GM21381 (cell line): Measurements from ENCODE around the gene SSRP1.

Source experiments
- ATAC-seq: cut with Tn5 transposase; IDR thresholded peaks from one replicate; pipeline ENCODE4 v1.9.1; 2021; ENCODE audit warnings: mild to moderate bottlenecking, moderate library complexity; ENCODE audit not compliant: unreplicated experiment

Gene SSRP1

DNA sequence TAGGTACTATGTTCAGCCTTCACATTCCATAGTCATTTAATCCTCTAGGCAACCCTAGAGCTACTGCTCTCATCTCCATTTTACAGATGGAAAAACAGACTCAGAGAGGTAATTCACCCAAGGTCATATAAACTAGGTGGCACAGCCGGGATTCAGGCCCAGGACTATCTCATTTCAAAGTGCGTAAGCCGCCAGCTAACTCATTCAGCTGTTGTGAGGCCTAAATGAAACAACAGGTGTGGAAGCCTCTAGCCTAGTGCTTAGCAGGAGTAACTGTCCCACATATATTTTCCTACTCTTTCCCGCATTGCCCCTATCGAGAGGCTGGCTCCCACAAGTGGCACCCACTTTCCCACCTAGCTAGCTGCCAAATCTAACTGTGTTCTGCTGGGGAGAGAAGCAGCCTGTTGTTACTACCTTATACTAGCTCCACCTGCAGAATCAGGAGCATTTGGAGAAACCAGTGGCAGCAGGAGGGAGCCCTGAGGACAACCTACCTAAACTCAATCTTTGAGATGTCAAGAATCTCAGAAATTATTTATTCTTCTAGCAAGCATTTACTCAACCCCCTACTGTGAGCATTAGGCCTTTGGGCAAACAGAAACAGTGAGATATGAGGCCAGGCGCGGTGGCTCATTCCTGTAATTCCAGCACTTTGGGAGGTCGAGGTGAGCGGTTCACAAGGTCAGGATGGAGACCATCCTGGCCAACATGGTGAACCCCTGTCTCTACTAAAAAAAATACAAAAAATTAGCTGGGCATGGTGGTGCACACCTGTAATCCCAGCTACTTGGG lies 24.4 kb upstream of the SSRP1 start:
- ATAC-seq, result no peak

DNA sequence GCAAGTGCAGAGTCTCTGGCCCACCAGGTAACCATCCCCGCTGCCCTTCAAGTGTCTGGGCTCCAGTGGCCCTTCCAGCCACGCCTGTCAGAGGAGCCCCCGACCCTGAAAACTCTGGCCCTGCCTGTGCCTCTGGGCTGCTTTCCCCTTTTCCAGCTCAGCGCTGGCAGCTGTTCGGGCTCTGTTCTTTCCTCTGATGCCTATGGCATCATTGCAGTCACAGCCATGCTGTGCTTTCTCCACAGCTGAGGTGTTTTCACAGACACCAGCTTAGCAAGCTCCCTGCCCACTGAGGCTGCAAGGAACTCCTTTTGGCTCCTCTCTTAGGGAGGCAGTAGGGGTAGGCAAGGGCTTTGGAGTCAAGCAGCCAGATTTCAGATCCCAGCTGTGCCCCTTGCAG lies 23.7 kb upstream of the SSRP1 start:
- no peak for ATAC-seq

DNA sequence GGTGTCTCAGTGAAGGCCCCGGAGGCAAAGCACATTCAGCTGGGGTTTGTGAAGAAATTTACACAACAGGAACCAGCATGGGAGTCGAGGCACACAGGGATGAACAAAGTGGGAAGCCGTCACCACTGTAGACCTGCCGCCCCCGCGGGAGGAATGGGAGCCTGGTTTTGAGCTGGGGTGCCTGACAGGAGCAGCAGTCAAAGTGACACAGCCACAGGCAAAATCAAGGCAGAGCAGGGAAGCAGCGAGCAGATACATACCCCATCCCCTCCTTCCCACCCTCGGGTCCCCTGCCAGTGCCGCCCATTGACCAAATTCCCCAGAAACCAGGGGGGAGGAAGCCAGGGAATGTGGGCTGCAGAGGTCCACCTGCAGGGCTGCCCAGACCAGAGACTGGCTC lies 23.3 kb upstream of the SSRP1 start:
- ATAC-seq, result no peak

DNA sequence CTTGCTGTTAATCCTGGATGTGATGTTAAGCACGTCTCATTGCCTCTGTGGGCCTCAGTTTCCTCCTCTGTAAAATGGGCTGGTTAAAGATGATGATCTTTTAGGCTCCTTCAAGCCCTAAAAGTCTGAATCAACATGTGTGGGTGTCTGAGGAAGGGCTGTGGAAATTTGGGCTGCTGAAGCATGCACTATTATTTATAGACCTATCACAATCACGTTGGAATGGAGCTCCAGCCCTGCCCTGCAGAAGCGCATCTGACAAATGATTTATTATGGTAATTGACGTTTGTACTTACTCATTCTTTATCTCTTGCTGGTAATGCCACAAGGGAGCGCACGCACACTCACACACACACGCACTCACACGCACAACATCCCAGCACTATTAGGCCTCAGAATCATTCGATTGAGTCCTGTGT lies 22.9 kb upstream of the SSRP1 start:
- no peak for ATAC-seq

DNA sequence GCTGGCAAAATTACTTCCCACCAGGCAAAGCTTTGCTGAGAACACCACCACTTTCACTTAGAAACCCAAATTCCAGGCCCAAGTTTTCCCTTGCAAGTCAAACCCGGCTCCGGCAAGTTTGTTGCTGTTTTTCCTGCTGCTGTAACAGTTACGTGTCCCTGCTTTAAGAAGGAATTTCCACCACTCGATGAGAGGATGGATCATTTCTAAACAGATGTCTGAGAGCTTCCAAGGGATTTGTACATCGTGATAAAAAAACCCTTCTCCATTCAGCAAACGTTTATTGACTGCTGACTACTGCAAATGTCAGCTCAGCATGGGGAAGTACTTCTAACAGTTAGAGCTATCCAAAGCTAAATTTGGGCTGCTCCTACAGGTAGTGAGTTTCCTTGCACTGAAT lies 22.2 kb upstream of the SSRP1 start:
- ATAC-seq, result no peak

DNA sequence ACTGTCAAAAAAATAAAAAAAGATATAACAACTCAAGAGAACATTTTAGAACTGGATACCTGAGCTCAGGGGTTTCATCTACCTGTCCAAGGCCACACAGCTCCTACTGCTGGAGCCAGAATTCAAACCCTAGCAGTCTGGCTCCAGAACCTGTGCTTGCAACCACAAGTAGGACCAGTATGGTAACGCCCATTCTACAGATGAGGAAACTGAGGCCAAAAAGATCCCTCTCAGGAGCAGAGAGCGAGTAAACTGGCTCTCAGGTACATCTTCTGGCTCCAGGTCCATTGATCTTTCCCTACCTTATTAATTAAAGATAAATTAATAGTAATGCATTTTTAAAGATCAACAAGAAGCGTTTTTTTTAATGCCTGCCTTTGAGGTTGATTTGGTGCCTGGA lies 21.6 kb upstream of the SSRP1 start:
- ATAC-seq, result no peak

DNA sequence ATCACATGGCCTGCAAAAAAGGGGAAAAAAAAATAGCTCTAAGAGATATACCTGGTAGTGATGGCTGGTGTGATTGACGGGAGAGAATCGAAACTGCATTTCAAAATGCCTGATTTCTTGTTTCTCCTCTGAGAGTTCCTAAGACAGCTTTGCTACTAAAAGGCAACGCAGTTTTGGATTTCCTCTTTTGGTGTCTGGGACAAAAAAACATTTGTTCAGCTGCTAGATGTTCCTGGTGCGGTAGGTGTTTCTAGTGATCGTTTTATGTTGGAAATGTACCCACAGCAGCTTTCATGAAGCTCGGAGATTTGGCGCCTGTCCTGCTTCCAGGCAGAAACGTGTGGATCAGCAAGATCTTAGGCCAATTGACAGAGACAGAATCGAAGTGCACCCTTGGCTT lies 20.6 kb upstream of the SSRP1 start:
- no peak for ATAC-seq

DNA sequence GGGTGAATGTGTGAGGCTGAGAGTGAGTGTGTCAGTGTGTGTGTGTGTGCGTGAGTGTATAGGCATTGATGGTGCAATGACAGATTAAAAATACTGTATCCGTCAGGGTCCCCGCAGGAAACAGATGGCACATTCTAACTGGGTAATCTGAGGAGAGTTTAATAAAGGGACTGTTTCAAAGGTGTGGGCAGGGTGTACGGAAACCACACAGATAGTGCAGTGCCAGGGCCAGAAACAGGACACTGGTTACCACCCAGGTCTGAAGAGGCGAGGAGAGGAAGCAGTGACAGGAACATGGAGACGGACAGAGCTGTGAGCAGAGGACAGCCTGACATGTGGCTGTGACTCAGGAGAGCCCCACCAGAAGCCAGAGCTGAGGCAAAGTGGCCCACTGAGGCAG lies 19.0 kb upstream of the SSRP1 start:
- no peak for ATAC-seq

DNA sequence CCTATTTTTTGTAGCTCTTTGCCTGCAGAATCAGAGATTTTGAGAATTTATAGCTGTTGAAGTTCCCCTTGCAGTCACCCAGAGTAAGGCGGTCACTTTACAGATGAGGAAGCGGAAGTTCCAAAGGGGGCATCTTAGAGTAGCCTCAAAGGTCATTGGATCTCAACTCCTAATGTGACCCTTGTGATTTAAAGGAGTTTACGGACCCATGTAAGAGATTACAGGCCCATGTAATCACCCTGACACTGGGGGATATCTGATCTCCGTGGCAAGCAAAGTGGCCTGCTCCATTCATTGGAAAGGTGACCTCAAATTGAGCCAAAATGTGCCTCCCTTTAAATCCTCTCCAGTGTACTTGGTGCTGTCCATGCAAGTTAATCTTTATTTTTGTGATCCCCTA lies 18.2 kb upstream of the SSRP1 start:
- no peak for ATAC-seq

DNA sequence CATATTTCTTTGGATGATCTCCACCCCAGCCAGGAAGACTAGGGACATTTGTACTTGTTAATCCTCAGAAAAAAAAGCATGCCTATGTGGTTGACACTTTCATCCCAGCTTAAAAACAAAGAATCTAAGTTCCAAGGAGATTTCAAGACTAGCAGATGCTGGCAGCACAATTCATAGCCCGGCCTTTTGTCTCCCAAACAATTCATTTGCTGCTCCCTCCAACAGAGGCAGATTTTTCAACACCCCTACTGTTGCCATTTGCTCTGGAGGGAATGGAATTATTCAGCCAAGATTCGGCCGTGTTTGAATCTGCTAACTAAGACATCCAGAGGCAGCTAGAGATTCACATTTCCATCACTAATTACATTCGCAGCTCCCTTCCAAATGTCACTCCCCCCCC lies 17.8 kb upstream of the SSRP1 start:
- no peak for ATAC-seq

DNA sequence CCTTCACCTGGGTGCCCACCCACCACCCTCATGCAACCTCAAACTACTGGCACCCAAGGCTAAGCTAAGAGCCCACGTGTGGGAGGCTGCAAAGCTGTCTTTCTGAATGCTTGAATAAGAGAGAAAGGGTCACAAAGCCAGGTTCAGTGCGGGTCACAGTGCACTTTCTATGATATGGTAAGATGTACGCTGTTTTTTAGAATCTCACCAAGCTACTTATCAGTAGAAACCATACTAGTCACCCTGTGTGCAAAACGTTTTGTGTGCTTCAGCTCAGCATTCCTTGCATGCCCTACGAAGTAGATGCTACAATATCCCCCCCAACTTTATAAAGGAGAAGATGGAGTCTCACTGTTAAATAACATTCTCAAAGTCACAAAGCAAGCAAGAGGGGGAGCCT lies 17.3 kb upstream of the SSRP1 start:
- no peak for ATAC-seq

DNA sequence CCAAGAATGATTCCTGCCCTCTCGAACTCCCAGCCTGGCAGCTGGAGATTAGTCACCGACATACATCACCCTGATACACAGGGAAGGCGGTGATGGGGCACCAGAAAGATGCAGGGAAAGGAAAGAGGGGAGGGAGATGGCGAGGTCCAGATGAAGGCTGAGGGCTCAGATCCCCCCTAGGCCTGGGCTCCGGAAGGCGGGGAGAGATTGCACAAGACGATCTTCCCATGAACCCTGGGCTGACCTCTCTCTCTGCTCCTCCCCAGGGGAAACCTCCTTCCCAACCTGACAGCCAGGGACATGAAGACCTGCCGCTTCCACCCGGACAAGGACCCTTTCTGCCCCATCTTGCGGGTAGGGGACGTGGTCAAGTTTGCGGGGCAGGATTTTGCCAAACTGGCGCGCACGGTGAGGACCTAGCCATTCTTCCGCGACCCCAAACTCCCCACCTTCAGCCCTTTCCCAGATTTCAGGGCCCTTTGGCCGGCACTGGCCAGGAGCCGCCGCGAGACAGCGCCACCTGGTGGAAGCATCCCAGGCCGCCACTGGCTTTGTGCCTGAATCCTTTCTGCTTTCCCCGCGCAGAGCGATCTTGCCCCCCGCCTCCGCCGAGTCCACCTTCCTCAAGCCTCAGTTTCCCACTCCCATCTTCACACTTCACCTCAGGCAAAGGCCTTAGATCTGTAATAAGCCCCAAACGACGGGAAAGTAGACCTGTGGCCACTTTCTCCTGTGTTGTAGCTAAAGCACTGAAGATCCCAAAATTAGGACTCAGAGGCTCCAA lies 14.0 kb upstream of the SSRP1 start:
- ATAC-seq, result no peak

DNA sequence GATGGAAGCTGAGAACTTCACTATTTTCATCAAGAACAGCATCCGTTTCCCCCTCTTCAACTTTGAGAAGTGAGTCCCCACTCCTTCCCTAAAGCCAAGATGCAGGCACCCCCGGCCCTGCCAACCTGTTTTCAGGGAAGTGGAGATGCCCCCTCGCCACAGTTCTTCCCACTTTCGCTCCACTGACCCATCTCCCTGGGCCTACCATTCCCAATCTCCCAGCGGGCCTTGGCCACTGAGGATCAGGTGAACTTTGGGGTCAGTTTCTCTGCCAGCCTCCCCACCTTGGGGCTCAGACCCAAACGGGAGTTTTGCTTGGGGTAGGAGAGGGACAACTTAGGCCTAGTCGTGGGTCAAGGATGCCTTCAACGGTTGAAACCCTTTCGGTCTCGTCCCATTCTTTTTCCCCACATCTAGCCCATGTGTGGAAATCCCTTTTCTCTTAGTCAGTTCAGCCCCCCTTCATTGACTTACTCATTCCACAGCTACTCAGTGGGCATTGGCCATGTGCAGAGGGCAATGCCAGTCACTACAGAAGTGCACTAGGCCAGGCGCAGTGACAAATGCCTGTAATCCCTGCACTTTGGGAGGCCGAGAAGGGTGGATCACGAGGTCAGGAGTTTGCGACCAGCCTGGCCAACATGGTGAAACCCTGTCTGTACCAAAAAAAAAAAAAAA lies 13.1 kb upstream of the SSRP1 start:
- ATAC-seq, result no peak

DNA sequence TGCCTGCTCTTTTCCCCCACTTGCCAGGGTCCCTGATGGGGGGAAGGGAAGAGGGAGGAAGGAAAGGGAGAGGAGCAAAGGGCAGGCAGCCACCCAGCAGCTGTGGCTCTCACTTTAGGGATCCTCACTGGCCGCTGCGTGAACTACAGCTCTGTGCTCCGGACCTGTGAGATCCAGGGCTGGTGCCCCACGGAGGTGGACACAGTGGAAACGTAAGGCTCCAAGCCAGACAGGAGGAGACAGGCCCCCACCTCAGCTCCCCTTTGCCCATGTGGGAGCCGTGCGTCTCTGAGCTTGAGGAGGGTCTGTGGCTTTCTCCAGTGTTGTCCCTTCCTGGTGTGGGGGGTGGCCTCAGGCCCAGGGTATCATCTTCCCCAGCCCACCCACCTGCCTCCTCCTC lies 12.4 kb upstream of the SSRP1 start:
- ATAC-seq, result no peak

DNA sequence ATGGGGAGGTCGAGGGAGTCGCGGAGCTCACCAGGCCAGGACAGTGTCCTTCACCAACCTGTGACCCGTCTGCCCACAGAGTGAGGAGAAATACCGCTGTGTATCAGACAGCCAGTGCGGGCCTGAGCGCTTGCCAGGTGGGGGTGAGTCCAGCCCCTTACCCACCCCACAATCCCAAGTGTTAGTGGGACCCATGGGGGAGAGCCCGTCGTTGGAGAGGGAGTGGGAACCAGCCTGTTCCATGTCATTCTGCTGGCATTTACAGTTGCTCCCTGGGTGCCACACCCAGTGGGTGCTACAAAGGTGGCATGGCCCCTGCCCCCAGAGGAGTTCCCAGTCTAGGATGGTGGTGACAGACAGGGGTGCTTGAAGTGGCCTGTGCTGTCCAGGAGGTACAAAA lies 11.6 kb upstream of the SSRP1 start:
- no peak for ATAC-seq

DNA sequence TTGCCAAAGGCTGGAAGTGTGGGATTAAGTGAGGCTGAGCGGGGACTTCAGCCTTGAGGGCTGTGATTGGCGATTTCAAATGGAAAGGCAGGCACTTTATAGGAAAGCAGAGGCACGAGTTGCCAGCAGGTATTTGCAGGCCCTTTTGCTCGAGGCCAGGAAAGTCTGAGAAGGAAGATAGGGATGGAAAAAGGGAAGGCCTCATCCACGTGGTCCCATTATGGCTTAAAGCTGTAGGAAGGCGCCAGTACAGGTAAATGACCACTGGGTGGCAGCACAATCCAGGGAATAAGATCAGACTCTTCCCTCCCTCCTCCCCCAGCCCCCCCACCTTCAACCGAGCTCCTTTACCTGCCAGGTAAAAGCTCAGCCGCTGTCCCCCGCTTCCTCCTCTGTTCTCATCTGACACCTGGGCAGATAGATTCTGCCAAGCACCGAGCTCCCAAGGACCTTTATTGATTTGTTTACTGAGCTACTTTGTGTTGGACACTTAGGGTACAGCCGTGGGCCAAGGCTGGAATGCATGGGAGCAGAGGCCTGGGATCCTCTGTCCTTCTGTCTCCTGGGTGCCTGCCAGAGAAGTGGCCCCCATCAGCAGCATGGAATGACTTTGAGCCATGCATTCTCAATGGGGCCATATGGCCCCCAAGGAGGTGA lies 10.0 kb upstream of the SSRP1 start:
- peak; percentile 61 for ATAC-seq

DNA sequence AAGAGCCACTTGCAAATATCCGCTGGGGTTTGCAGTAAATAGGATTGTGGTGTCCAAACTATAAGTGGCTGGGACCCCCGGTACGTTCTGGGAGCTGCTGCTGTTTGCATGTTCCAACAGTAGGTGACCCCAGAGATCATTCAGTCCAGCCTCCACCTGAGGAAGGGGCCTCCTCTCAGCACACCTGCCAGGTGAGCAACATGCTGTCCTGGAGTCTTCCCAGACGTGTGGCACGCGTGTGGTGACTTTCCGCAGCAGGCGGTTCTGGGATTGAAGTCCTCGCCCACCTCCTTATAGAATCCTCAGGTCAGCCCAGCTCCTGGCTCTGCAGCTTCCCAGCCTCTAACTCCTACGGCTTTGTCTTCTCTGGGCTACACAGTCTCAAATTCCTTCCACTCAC lies 9.1 kb upstream of the SSRP1 start:
- no peak for ATAC-seq

DNA sequence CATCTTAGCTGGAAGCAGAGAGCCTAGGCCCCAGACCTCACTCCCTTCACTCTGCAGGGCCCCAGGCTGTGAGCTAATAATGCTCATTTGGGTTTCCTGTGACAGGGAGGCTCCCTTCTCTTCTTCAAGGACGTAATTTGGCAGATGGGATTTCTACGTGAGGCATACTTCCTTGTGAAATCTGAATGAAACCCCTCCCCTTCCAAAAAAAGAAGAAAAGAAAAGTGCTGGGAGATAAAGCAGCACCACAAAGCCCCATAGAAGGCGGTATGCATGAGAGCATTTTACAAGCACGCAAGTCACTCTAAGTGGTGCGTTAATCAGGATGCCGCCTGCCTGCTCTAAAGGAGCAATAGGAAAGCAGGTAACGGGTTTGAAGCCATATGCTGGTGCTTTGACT lies 8.1 kb upstream of the SSRP1 start:
- no peak for ATAC-seq

DNA sequence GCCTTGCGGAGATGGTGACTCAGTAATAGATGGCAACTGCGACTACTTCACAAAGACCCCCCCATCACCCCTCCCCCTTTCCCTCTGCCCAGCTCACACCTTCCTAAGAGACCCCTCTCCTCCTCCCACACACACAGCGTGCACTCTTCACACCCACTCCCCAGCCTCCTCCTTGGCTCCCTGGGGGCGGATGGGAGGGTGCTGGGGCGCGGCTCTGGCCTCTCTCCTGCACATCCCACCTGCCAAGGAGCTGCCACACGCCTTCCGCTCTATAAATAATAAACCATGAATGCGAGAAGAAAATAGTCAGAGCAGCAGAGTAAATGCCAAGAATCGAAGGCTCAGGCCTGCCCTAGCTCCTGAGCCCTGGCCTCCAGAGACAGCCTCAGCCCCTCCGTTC lies 7.0 kb upstream of the SSRP1 start:
- ATAC-seq, result no peak

DNA sequence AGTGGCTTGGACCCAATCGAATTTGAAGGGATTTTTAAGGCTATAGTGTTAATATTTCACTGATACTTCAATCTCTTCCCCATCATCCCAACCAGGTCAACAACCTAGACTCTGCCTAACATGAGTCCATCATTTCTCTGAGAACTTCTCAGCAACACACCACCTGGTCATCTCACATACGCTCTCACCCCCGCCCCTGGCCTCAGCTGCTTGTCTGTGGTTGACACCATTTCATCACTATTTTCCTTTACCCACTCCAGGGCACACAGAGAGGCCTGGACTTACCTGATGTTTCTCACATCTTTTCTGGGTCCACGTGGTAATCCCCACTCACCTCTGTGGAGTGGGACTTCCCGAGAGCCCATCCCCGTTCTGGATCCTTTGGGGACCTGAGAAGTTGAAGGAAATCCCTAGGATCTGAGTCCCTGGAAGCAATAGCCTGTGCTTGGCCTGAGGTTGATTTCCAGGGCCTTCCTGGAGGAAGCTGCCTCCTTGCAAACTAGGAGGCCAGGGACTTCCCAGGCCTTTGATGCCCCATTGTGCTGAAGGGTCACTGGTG lies 5.6 kb upstream of the SSRP1 start:
- ATAC-seq, result no peak

DNA sequence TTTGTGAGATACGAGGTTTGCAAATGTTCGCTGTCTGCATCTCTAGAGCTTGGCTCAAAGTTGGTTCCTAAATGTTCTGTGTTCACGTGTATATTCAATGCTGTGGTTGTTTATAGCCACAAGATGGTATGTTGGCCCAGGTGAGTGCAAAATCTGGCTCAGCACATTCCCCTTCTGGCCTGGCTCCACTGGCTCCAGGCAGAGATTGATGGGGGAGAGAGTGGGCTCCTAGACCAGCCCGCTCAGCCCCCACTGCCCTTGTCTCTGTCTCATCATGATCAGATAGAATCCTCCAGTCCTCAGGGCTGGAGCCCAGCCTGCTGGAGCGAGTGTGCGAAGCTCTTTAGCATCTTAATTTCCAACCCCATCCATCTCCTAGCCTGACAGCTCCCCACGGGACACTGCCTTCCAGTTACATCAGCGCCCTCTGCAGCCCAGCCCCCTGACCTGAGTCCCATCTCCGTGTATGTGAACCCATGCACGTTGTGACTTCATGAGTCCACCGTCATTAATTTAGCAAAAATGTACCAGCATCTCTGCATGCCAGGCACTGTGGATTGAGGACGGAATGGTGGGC lies 4.4 kb upstream of the SSRP1 start:
- ATAC-seq, result no peak
